ENCODE measurements around the gene GAB3.

GRCh38 chrX:154657226-154657805 is 93.6 kb downstream of the GAB3 start:
- no peak for TF ChIP-seq CTCF (optimal IDR thresholded peaks at IDR 0.05 in 1 of 3, IDR thresholded peaks at IDR 0.05 in 1 of 3, conservative IDR thresholded peaks at IDR 0.05 in 1 of 3; ENCODE audit: extremely low read depth in 1 of 3, insufficient read depth in 2 of 3, low read length in 3 of 3)
- TF ChIP-seq EZH2 (IDR thresholded peaks at IDR 0.05; ENCODE audit: low read length), result no peak

Measured in keratinocyte (primary cell).